ENCODE data around the gene PHC1.

The PHC1 gene

DNA sequence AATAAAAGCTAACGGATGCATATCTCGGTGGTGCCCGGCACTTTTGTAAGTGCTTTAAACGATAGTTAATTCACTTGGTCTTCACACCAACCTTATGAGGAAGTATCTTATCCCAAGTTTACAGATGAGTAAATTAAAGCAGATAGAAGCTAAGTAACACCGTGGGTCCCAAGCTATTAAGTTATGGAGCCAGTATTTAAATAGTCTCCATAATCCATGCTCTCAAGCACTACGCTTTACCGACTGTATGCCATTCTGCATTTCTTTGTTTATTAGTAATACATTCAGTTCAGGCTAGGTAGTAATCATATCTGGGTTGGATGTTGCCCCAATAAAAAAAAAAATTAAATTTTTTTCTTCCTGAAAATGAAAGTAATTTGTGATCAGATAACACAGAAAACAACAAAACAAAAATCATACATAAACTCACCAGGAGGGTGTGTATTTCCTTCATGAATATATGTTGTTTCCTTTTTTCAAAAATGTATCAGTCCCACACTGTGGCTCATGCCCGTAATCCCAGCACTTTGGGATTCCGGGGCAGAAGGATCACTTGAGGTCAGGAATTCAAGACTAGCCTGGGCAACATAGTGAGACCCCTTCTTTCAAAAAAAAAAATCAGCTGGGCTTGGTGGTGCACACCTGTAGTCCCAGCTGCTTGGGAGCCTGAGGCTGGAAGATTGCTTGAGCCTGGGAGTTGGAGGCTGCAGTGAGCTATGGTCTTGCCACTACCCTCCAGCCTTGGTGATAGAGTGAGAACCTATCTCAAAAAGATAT, 36.6 kb downstream of the PHC1 start:
- no peak for DNase-seq

DNA sequence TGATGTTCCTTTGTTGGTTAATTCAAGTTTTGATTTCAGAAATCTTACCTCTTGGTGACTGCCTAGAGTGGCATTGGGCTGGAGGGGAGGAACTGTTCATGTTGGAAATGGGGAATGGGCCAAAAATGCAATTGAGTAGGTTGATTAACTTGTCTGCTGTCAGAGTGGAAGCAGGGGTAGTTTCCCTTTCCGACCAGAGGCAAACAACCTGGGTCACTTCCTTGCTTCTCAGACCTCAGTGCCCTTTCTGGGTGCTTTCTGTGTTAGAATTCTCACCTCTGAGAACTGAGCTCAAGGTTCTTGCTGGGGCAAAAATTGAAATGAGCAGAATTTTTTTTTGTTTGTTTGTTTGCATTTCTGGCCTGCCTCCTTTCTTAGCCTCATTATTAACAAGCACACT, 37.4 kb downstream of the PHC1 start:
- DNase-seq = no peak

DNA sequence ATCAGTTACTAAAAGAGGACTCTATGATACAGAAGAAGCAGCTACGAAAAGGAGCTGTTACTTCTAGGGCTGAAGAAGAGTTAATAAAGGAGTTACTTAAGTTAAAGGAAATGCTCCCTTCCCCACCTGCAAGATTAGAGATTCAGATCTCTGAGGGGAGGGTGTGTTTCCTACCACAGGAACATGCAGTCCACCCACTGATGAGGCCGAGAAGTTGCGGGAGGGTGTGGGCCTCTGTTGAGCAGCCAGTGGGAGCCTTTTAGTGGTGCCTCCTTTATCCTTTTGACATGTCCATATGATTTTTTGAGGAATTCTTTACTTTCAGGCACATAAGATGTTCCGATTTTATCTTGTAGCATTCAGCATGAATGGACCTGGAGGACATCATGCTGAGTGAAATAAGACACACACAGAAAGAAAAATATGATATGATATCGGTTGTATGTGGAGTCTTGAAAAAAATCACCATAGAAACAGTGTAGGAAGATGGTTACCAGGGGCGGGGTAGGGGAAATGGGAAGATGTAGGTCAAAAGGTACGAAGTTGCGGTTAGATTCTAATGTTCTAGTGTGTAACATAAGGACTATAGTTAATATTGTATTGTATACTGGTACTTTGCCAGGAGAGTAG, 39.6 kb downstream of the PHC1 start:
- no peak for DNase-seq

DNA sequence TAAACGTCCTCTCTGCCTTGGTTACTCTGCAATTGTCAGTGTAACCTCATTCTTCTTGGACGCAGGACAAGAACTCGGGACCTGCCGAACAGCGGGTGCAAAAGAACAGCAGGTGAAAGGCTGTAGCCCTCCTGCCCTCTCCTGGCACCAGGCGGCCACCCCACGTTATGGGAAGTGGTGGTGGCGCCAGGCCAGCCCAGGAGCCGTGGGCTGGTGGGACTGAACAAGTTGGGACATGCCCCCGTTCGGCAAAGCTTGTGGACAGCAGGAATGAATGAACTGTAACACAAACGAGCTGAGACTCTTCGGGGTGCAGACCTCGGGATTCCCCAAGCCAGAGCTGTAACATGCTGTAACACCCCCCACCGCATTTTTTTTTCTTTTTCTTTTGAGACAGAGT, 41.8 kb downstream of the PHC1 start:
- no peak for DNase-seq

DNA sequence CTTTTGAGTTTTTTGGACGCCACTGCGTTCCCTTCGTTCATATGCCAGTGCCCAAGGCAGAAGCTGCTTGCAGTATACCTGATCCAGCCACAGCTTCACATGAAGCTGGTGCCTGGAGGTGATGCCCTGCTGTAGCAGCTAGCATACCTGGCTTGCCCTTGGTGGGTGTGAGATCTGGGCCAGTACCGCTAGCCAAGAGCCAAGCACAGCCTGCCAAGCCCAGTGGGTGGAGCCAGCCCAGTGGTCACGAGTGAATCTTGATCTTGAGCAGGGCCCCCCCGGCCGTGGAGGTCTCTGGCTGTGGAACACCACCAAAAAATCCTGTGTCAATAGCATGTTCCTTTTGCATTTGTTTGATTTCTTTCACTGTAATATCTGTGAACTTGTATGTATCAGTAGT, 42.5 kb downstream of the PHC1 start:
- no peak for DNase-seq

DNA sequence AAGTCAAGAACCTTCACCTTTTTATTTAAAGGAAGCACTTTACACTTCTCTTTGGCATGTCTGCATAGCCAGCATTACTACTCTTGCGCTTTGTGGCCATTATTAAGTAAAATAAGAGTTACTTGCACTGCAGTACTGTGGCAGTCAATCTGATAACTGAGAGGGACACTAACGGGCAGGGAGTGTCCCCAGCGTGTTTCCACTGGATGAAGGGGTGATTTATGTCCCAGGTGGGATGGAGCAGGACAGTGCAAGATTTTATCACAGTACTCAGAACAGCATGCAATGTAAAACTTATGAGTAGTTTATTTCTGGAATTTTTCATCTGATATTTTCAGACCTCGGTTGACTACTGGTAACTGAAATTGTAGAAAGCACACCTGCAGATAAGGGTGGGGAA, 43.3 kb downstream of the PHC1 start:
- no peak for DNase-seq

DNA sequence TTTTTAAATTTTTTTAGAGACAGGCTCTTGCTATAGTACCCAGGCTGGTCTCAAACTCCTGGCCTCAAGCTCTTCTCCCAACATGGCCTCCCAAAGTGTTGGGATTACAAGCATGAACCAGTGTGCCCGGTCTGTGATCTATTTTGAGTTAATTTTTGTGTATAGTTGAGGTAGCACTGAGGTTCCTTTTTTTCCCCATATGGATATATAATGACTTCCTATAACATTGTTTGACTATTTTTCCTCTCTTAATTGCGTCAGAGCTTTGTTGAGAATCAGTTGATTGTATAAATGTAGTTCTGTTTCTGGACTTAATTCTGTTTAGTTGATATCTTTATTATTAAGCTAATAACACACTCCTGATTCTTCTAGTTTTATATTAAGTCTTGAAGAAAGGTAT, 43.8 kb downstream of the PHC1 start:
- no peak for DNase-seq

DNA sequence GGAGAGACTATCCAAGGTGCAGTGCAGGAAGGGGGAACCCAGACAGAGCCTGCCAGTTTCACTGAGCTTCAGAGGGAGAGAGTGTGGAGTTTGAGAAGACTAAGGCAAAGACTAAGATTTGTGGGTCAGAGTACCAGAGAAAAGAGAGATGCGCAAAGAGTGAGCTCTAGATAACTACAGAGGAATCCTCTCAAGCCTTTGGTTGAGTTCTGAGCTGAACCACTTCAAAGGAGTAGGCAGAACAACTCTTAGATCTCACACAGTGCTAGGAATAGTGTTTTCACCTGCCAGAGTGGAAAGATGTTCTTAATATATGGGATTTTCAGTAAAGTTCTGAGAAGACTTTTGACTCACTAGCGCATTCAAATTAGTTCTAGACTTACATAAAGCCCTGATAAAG, 45.9 kb downstream of the PHC1 start:
- DNase-seq = no peak

DNA sequence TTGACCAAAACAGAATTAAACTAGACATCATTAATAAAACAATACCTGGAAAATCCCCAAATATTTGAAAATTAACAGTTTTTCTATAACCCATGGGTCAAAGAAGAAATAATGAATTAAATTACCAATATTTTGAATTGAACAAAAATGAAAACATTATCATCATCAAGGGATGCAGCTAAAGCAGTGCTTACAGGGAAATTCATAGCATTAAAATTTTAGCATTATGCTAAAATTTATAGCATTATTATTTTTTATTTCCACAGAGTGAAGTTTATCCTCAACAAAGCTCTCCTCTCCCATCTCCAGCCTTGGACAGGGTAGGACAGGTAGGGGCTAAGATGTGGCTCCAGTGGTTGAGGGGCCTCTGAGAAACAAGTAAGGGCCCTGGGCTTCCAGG, 54.5 kb downstream of the PHC1 start:
- DNase-seq = no peak

DNA sequence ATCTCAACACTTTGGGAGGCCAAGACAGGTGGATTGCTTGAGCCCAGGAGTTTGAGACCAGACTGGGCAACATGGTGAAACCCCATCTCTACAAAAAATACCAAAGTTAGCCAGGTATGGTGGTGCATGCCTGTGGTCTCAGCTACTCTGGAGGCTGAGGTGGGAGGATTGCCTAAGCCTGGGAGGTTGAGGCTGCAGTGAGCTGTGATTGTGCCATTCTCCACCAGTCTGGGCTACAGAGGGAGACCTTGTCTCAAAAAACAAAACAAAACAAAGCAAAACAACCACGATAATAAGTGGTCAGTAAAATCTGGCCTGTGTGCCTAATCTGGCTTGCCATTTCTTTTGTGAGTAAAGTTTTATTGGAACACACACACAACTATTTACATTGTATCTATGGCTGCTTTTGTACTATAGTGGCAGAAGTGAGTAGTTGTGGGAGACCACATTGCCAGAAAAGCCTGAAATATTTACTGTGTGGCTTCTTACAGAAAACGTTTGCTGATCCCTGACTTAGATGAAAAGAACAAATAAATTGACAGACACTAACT, 55.6 kb downstream of the PHC1 start:
- DNase-seq = no peak

DNA sequence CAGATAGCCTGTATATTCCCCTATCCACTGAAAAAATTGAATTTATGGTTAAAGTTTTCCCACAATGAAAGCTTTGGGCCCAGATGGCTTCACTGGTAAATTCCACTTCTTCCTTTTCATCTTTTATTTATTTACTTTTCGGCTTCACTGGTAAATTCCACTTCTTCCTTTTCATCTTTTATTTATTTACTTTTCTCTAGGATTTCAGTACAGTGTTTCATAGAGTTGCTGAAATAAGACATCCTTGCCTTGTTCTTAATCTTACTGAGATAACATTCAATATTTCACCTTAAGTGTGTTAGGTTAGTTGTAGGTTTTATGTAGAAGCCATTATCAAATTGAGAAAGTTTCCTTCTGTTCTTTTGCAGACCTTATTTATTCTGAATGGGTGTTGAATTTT, 56.1 kb downstream of the PHC1 start:
- no peak for DNase-seq

DNA sequence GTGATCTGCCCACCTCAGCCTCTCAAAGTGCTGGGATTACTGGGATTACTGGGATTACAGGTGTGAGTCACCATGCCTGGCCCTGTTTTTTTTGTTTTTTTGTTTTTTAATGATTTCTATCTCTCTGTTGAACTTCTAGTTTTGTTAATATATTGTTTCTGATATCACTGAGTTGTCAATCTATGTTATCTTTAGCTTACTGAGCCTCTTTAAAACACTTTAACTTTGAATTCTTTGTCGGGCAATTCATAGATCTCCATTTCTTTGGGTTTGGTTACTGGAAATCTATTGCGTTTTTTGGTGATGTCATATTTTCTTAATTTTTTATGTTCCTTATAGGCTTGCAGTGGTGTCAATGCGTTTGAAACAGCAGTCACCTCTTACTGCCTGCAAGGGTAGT, 65.8 kb downstream of the PHC1 start:
- no peak for DNase-seq

DNA sequence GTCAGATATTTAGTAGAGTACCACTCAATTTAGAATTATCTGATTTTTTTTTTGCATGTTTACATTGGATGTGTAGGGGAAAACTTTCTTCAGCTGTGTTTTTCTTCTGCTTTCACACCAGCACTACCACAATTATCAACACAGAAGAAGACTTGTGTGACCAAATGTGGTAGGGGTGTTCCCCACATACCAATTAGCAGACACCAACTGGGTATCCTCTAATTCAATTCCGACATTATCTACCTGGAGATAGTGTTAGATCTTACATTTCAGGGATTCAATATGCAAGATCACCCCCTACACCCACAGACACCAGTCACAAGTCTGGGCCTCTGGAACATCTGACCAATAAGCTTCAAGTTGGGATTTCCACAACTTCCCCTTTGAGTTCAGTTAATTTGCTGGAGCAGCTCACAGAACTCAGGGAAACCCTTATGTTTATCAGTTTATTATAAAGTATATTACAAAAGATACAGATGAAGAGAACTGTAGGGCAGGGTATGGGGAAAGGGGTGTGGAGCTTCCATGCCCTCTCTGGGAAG, 71.0 kb downstream of the PHC1 start:
- DNase-seq = no peak

DNA sequence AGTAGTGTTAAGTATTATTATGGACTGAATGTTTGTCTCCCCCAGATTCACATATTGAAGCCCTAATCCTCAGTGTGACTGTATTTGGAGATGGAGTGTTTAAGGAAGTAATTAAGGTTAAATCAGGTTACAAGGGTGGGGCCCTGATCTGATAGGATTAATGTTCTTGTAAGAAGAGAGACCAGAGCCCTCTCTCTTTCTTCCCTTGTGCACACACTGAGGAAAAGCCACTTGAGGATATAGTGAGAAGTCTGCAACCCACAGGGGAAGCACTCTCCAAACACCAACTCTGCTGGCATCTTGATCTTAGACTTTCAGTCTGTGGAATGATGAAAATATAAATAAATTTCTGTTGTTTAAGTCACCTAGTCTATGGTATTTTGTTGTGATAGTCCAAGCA, 72.9 kb downstream of the PHC1 start:
- DNase-seq = no peak

DNA sequence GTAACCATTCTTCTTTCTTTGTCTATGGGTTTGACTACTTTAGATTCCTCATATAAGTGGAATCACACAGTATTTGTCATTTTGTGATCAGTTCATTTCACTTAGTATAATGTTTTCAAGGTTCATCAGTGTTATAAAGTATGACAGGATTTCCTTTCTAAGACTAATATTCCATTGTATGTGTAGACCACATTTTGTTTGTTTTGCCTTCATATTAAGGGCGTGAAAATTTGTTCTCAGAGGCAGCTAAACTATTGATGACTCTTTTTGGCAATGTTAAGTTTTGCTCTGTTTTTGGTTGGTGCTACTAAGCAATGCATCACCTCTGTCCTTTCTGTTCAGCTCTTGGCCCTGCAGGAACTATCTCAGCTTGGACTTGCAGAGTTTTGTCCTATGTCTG, 73.4 kb downstream of the PHC1 start:
- DNase-seq = no peak

DNA sequence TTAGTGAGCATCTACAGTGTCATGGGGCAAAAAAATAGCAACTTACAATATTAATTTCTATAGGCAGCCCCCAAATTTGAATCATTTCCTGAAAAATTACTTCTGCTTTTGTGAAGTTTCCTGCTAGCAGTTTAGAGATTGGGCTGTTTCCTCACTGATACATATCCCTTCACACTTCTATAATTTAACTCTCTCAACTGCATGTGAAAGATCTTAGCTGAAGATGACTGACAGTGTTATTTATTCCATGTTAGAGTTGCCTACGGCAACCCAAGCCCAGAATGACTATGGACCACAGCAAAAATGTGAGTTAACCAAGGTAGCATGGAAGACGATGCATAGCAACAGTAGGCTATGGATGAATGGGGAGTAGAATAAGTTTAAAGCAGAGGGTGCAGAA, 75.1 kb downstream of the PHC1 start, which contains the start of gene KLRG1:
Gene KLRG1 (plus strand): TSS at position 134 of the 400 bp plus-strand sequence. CDS start 90 bp downstream, at position 224.
- DNase-seq = no peak
